ENCODE measurements around the gene SEMA7A.
A peak's percentile ranks its signal among the peaks of the same experiment; 100 is the strongest.
"Not testable (repeated sequence)": the region's sequence is repeated elsewhere in the genome, so short reads cannot be mapped to it uniquely, and the experiment has no call there.

SEMA7A gene, protein sequence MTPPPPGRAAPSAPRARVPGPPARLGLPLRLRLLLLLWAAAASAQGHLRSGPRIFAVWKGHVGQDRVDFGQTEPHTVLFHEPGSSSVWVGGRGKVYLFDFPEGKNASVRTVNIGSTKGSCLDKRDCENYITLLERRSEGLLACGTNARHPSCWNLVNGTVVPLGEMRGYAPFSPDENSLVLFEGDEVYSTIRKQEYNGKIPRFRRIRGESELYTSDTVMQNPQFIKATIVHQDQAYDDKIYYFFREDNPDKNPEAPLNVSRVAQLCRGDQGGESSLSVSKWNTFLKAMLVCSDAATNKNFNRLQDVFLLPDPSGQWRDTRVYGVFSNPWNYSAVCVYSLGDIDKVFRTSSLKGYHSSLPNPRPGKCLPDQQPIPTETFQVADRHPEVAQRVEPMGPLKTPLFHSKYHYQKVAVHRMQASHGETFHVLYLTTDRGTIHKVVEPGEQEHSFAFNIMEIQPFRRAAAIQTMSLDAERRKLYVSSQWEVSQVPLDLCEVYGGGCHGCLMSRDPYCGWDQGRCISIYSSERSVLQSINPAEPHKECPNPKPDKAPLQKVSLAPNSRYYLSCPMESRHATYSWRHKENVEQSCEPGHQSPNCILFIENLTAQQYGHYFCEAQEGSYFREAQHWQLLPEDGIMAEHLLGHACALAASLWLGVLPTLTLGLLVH

DNA sequence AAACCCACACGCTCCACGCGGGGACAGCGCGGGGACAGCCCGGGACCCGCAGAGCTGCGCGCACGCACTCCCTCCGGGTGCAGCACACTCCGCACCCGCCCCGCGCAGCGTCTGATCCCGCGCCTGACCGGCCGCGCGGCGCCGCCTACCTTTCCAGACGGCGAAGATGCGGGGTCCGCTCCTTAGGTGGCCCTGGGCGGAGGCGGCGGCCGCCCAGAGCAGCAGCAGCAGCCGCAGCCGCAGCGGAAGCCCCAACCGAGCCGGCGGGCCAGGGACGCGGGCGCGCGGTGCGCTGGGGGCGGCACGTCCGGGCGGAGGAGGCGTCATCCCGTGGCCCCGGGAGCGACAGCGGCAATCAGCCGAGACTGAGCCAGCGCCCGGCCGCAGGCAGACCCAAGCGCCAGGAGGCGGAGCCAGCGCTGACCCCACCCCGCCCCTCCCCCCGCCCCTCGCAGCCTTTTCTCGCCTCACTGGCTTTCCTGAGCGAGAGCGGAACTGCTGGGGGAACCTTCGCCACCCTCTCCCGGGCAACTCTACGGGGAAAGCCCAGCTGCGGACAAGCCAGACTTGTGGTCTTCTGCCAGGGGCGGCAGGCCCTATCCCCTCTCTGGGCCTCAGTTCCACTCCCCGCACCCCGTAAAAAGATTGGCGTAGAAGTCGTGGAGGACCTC is at the start of gene SEMA7A:
TSS of gene SEMA7A (minus strand) at position 367 of the 671 bp plus-strand sequence. CDS start at position 327, 40 bp downstream.
- DNase-seq (ENCODE audit: extremely low spot score, insufficient read length, low read depth) (peak; percentile 96), FAIRE-seq (peak; percentile 93)

DNA sequence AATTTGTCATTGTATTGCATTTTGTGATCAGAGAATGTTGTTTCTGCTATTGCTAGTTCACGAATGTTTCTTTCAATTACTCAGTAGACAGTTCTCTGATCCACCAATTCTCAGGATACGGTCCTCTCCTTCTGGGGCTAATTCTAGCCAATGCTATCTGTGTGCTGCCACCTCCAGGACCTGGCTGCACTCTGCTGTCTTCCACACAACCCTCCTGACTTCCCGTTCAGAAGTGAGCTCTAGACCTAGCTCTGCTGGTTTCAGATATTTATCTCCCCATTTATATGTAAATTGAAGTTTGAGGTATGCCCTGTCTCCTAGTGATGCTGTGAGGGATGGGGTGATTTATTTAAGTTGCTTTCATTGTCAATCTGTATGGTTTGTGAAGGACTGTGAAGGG is 48.9 kb upstream of the SEMA7A start:
- DNase-seq (ENCODE audit: extremely low spot score, insufficient read length, low read depth) (no peak), FAIRE-seq (no peak)

- not testable (repeated sequence) for FAIRE-seq; DNase-seq (ENCODE audit: extremely low spot score, insufficient read length, low read depth)
These were observed 46.6 kb upstream of the SEMA7A start for GRCh38 chr15:74480364-74480763.

- DNase-seq (ENCODE audit: extremely low spot score, insufficient read length, low read depth); FAIRE-seq: not testable (repeated sequence)
These were observed 37.9 kb upstream of the SEMA7A start for GRCh38 chr15:74471621-74472020.

DNA sequence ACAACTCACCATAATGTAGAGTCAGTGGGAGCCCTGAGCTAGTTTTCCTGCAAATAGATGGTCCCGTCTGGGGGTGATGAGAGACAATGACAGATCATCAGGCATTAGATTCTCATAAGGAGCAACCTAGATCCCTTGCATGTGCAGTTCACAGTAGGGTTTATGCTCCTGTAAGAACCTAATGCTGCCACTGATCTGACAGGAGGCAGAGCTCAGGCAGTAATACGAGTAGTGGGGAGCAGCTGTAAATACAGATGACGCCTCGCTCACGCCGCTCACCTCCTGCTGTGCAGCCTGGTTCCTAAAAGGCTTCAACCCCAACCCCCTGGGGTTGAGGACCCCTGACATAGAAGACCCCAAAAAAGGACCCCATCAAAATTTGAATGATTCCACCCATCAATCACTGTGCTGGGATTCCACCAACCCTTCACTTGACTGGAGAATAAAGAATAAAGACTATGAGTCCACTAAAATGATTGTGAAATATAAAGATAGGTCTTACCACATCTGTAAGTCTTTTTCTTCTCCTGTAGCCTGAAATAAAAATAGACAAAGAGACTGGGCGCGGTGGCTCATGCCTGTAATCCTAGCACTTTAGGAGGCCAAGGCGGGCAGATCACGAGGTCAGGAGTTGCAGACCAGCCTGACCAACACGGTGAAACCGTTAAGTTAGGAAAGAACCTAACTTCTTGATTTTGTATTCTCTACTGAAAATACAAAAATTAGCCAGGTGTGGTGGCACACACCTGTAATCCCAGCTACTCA is 37.1 kb upstream of the SEMA7A start:
- no peak for DNase-seq (ENCODE audit: extremely low spot score, insufficient read length, low read depth)

GRCh38 chr15:74468341-74469032 is 34.7 kb upstream of the SEMA7A start:
- no peak for FAIRE-seq
- no peak for DNase-seq (ENCODE audit: extremely low spot score, insufficient read length, low read depth)

More for the DNA sequence above, 37.1 kb upstream of the SEMA7A start:
- FAIRE-seq, result no peak

DNA sequence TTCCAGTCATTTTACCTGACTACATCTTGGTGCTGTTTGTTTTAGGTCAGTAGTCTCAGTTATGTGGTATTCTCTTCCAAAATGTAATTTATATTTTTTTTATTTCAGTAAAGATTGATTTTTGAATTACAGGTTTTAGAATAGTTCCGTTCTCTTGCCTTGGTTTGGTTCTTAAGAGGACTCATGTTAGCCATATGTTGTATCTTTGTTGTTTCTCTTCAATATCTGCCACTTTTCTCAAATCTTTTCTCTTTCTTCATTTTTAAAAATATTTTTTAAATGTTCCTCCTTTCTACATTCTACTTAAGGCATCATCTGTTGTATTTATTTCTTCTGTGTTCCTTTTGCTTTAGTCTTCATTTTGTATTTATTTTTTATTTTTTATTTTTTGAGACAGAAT is 32.8 kb upstream of the SEMA7A start:
- no peak for FAIRE-seq

GRCh38 chr15:74464897-74465296 is 31.1 kb upstream of the SEMA7A start:
- DNase-seq (ENCODE audit: extremely low spot score, insufficient read length, low read depth) (no peak), FAIRE-seq (no peak)

More for the DNA sequence above, 32.8 kb upstream of the SEMA7A start:
- DNase-seq (ENCODE audit: extremely low spot score, insufficient read length, low read depth), result no peak

- FAIRE-seq (peak; percentile 56), DNase-seq (ENCODE audit: extremely low spot score, insufficient read length, low read depth) (no peak)
These were observed 30.5 kb upstream of the SEMA7A start for GRCh38 chr15:74464216-74464615.

GRCh38 chr15:74463634-74464033 is 29.9 kb upstream of the SEMA7A start:
- FAIRE-seq, result no peak
- no peak for DNase-seq (ENCODE audit: extremely low spot score, insufficient read length, low read depth)

GRCh38 chr15:74461847-74462511 is 28.2 kb upstream of the SEMA7A start:
- DNase-seq (ENCODE audit: extremely low spot score, insufficient read length, low read depth) (no peak), FAIRE-seq (peak; percentile 29)

GRCh38 chr15:74460871-74461846 is 27.4 kb upstream of the SEMA7A start, which contains the start of gene UBL7:
Gene UBL7, minus strand, starts transcription at chr15:74461160. Its CDS starts 2,293 bp downstream, at chr15:74458867.
- DNase-seq (ENCODE audit: extremely low spot score, insufficient read length, low read depth), result peak; percentile 88
- FAIRE-seq, result peak; percentile 92

DNA sequence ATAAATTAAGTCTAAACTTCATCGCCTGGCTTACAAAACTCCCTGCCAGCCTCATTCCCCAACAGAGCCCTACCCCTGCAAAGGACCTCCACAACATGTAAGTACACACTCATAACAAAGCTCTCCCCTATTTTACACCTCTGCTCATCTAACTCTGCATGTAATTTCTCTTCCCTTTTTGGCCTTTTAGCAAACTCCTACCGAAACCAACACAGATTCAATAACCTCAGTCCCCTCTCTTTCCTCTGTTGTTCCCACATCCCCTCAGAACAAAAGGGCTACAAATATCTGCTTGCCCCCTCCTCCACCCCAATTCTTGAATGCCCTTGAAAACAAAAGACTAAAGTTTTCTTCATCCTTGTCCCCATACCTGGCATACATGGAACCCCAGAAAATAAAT is 26.5 kb upstream of the SEMA7A start:
- no peak for DNase-seq (ENCODE audit: extremely low spot score, insufficient read length, low read depth)
- FAIRE-seq, result peak; percentile 60

DNA sequence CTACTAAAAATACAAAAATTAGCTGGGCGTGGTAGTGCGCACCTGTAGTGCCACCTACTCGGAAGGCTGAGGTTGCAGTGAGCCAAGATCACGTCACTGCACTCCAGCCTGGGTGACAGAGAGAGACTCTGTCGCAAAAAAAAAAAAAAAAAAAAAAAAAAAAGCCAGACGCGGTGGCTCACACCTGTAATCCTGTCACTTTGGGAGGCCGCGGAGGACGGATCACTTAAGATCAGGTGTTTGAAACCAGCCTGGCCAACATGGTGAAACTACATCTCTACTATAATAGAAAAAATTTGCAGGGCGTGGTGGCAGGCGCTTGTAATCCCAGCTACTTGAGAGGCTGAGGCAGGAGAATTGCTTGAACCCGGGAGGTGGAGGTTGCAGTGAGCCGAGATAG is 26.0 kb upstream of the SEMA7A start:
- DNase-seq (ENCODE audit: extremely low spot score, insufficient read length, low read depth); FAIRE-seq: not testable (repeated sequence)

GRCh38 chr15:74458473-74458872 is 24.7 kb upstream of the SEMA7A start:
- FAIRE-seq (no peak), DNase-seq (ENCODE audit: extremely low spot score, insufficient read length, low read depth) (no peak)

DNA sequence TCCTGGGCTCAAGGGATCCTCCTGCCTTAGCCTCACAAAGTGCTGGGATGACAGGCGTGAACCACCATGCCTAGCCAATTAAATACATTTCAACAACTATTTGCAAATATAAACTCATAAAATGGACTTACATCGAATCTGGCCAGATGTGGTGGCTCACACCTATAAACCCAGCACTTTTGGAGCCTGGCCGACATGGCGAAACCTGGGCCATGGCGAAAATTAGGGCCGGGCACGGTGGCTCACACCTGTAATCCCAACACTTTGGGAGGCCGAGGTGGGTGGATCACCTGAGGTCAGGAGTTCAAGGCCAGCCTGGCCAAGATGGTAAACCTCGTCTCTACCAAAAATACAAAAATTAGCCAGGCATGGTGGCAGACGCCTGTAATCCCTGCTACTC is 23.3 kb upstream of the SEMA7A start:
- FAIRE-seq; DNase-seq (ENCODE audit: extremely low spot score, insufficient read length, low read depth): not testable (repeated sequence)

DNA sequence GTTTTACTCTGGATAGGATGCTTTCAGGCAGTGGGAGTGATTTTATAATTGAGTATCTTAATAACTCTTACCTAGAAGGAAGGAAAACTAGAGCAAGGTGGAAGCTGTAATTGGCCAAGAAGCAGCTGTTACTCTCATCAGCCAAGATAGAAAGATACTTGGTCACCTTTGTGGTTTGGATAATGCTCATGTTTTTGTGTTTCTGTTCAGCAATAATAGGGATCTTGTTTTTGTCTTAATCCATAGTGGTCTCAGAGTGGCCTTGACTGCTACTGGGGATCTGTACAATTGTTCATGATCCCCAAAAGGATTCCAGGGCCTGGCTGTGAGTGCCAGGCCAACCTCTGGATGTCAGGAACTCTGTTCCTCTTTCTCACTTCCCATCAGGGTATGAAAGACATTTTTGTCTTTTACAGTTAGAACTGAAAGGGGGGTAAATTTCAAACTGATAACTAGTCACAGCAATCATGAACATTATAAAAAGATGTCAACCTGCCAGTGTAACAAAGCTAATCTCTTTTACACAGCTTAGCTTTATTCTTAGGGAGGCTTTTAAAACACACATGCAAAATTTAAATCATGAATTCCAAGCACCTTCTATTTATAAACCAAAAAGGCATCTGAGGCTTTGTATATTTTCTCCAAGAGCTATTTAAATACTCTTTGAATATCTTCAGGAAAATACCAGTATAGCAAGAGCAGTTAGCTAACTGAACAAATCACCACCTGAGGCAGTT is 21.2 kb upstream of the SEMA7A start:
- FAIRE-seq, result peak; percentile 56
- no peak for DNase-seq (ENCODE audit: extremely low spot score, insufficient read length, low read depth)

Data from GM18507 (cell line).